WTC11 (cell line): ENCODE measurements around the gene GDI1.

Source experiments
- ATF2 ChIP-seq: sonication (generic); formaldehyde crosslinking; IDR thresholded peaks from 2 replicates; pipeline ENCODE4 v1.8.1; 2022; ENCODE audit warnings: low read depth, missing genetic modification reagents, borderline replicate concordance
- CREB1 ChIP-seq: sonication (generic); formaldehyde crosslinking; IDR thresholded peaks from 2 replicates; pipeline ENCODE4 v1.8.0; 2023; ENCODE audit warnings: mild to moderate bottlenecking, missing genetic modification reagents
- ESRRA ChIP-seq: sonication (generic); formaldehyde crosslinking; IDR thresholded peaks from 2 replicates; pipeline ENCODE4 v1.8.1; 2022; ENCODE audit warnings: mild to moderate bottlenecking, missing genetic modification reagents, borderline replicate concordance
- ETV6 ChIP-seq: sonication (generic); formaldehyde crosslinking; IDR thresholded peaks from 2 replicates; pipeline ENCODE4 v1.8.1; 2022; ENCODE audit warnings: mild to moderate bottlenecking, missing genetic modification reagents
- MAX ChIP-seq: sonication (generic); formaldehyde crosslinking; IDR thresholded peaks from 2 replicates; pipeline ENCODE4 v1.8.0; 2022; ENCODE audit warnings: mild to moderate bottlenecking, missing genetic modification reagents
- SMAD3 ChIP-seq: sonication (generic); formaldehyde crosslinking; IDR thresholded peaks from 2 replicates; pipeline ENCODE4 v1.8.0; 2022; ENCODE audit warnings: missing genetic modification reagents, mild to moderate bottlenecking, borderline replicate concordance
- ZMAT4 ChIP-seq: fragments of 250-450 bp; sonication (Bioruptor Pico); IDR thresholded peaks from 2 replicates; pipeline ENCODE4 v1.9.0; 2021; ENCODE audit warnings: mild to moderate bottlenecking
- ZNF317 ChIP-seq: sonication (generic); formaldehyde crosslinking; IDR thresholded peaks from 2 replicates; pipeline ENCODE4 v1.8.1; 2023; ENCODE audit warnings: low read depth, mild to moderate bottlenecking, moderate library complexity, missing genetic modification reagents, borderline replicate concordance
- ZNF425 ChIP-seq: fragments of 250-450 bp; sonication (Bioruptor Pico); conservative IDR thresholded peaks from 2 replicates; pipeline ENCODE4 v1.9.0; 2021; ENCODE audit warnings: mild to moderate bottlenecking
- TF ChIP-seq, protein P1 (sequence below): sonication (generic); formaldehyde crosslinking; IDR thresholded peaks from 2 replicates; pipeline ENCODE4 v1.8.1; 2023; ENCODE audit warnings: mild to moderate bottlenecking, missing genetic modification reagents, moderate library complexity
- TF ChIP-seq, protein P2 (sequence below): sonication (generic); formaldehyde crosslinking; IDR thresholded peaks from 2 replicates; pipeline ENCODE4 v1.8.0; 2022; ENCODE audit warnings: mild to moderate bottlenecking, missing genetic modification reagents
- TF ChIP-seq, protein P3 (sequence below): sonication (generic); formaldehyde crosslinking; IDR thresholded peaks from 2 replicates; pipeline ENCODE4 v1.8.0; 2022; ENCODE audit warnings: missing genetic modification reagents
- TF ChIP-seq, protein P4 (sequence below): fragments of 200-600 bp; IDR thresholded peaks from 2 replicates; pipeline ENCODE4 v1.8.0; 2022; ENCODE audit warnings: antibody characterized with exemption
- TF ChIP-seq, protein P5 (sequence below): sonication (generic); formaldehyde crosslinking; conservative IDR thresholded peaks from 2 replicates; pipeline ENCODE4 v1.8.1; 2022; ENCODE audit warnings: mild to moderate bottlenecking, missing genetic modification reagents

DNA sequence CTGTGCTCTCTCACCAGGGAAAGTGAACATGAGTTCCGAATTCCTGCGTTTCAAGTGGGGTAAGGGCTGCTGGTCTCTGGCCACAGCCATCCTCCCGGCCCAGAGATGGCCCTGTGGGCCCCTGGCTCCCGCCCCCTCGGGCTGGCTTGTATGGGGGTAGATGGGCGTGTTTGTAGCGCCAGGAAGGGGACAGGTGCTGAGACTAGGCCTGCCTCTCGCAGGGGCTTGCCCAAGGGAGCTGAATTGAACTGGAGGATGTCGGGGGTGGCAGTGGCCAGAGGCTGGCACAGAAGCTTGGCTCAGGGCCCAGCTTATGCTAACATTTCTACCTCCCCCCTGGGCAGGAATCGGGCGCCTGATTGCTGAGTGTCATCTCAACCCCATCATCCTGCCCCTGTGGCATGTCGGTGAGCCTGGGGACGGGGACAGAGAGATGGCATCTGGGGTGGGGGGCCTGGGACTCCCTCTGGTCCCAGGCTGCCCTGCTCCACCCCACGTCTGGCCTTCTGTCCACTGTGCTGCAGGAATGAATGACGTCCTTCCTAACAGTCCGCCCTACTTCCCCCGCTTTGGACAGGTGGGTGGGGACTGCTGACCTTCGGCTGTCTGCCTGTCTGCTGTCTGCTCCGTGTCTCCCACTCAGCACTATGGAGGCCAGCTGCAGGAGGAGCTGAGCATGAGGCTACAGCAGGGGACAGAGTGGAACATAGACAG is 17.1 kb upstream of the GDI1 start:
- TF ChIP-seq ESRRA (CRISPR knock-in tag): no peak
- TF ChIP-seq MAX (CRISPR knock-in tag): no peak
- no peak for TF ChIP-seq SMAD3
- TF ChIP-seq, protein P1, sequence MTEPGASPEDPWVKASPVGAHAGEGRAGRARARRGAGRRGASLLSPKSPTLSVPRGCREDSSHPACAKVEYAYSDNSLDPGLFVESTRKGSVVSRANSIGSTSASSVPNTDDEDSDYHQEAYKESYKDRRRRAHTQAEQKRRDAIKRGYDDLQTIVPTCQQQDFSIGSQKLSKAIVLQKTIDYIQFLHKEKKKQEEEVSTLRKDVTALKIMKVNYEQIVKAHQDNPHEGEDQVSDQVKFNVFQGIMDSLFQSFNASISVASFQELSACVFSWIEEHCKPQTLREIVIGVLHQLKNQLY (CRISPR knock-in tag): no peak
- TF ChIP-seq, protein P2, sequence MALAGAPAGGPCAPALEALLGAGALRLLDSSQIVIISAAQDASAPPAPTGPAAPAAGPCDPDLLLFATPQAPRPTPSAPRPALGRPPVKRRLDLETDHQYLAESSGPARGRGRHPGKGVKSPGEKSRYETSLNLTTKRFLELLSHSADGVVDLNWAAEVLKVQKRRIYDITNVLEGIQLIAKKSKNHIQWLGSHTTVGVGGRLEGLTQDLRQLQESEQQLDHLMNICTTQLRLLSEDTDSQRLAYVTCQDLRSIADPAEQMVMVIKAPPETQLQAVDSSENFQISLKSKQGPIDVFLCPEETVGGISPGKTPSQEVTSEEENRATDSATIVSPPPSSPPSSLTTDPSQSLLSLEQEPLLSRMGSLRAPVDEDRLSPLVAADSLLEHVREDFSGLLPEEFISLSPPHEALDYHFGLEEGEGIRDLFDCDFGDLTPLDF: no peak
- TF ChIP-seq, protein P3, sequence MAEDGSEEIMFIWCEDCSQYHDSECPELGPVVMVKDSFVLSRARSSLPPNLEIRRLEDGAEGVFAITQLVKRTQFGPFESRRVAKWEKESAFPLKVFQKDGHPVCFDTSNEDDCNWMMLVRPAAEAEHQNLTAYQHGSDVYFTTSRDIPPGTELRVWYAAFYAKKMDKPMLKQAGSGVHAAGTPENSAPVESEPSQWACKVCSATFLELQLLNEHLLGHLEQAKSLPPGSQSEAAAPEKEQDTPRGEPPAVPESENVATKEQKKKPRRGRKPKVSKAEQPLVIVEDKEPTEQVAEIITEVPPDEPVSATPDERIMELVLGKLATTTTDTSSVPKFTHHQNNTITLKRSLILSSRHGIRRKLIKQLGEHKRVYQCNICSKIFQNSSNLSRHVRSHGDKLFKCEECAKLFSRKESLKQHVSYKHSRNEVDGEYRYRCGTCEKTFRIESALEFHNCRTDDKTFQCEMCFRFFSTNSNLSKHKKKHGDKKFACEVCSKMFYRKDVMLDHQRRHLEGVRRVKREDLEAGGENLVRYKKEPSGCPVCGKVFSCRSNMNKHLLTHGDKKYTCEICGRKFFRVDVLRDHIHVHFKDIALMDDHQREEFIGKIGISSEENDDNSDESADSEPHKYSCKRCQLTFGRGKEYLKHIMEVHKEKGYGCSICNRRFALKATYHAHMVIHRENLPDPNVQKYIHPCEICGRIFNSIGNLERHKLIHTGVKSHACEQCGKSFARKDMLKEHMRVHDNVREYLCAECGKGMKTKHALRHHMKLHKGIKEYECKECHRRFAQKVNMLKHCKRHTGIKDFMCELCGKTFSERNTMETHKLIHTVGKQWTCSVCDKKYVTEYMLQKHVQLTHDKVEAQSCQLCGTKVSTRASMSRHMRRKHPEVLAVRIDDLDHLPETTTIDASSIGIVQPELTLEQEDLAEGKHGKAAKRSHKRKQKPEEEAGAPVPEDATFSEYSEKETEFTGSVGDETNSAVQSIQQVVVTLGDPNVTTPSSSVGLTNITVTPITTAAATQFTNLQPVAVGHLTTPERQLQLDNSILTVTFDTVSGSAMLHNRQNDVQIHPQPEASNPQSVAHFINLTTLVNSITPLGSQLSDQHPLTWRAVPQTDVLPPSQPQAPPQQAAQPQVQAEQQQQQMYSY: no peak
- TF ChIP-seq, protein P4, sequence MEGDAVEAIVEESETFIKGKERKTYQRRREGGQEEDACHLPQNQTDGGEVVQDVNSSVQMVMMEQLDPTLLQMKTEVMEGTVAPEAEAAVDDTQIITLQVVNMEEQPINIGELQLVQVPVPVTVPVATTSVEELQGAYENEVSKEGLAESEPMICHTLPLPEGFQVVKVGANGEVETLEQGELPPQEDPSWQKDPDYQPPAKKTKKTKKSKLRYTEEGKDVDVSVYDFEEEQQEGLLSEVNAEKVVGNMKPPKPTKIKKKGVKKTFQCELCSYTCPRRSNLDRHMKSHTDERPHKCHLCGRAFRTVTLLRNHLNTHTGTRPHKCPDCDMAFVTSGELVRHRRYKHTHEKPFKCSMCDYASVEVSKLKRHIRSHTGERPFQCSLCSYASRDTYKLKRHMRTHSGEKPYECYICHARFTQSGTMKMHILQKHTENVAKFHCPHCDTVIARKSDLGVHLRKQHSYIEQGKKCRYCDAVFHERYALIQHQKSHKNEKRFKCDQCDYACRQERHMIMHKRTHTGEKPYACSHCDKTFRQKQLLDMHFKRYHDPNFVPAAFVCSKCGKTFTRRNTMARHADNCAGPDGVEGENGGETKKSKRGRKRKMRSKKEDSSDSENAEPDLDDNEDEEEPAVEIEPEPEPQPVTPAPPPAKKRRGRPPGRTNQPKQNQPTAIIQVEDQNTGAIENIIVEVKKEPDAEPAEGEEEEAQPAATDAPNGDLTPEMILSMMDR: no peak
- TF ChIP-seq, protein P5, sequence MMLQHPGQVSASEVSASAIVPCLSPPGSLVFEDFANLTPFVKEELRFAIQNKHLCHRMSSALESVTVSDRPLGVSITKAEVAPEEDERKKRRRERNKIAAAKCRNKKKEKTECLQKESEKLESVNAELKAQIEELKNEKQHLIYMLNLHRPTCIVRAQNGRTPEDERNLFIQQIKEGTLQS (CRISPR knock-in tag): no peak
- TF ChIP-seq ETV6 (CRISPR knock-in tag): no peak
- no peak for TF ChIP-seq CREB1 (CRISPR knock-in tag)
- no peak for TF ChIP-seq ZNF317 (CRISPR knock-in tag)
- TF ChIP-seq ZNF425: no peak
- no peak for TF ChIP-seq ATF2 (CRISPR knock-in tag)
- TF ChIP-seq ZMAT4 (CRISPR knock-in tag): no peak
